Subcutaneous adipose tissue (tissue), 4 donors: ENCODE results near the gene STK39. TPM values are rescaled to one million over a fixed set of nuclear protein-coding genes. Genes with fewer than 3 reads are reported as not detected.

ENCODE experiments used
- total RNA-seq, 4 donors: library from RNA; depleted of rRNA; stranded (reverse); fragments of >200 nt; gene quantifications; one replicate each; pipeline ENCODE4 v1.1.0, GENCODE V29; 2016
- TF ChIP-seq, protein P1 (sequence below): fragments of 450-650 bp; IDR thresholded peaks from one replicate; pipeline ENCODE4 v1.5.1; 2016; ENCODE audit warnings: low read depth, mild to moderate bottlenecking, control low read depth, antibody characterized with exemption, moderate library complexity

STK39 gene
- total RNA-seq, 4 donors from 2014 or later: 40.1 to 68.6 (median 56.5) TPM

- TF ChIP-seq, protein P1, sequence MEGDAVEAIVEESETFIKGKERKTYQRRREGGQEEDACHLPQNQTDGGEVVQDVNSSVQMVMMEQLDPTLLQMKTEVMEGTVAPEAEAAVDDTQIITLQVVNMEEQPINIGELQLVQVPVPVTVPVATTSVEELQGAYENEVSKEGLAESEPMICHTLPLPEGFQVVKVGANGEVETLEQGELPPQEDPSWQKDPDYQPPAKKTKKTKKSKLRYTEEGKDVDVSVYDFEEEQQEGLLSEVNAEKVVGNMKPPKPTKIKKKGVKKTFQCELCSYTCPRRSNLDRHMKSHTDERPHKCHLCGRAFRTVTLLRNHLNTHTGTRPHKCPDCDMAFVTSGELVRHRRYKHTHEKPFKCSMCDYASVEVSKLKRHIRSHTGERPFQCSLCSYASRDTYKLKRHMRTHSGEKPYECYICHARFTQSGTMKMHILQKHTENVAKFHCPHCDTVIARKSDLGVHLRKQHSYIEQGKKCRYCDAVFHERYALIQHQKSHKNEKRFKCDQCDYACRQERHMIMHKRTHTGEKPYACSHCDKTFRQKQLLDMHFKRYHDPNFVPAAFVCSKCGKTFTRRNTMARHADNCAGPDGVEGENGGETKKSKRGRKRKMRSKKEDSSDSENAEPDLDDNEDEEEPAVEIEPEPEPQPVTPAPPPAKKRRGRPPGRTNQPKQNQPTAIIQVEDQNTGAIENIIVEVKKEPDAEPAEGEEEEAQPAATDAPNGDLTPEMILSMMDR: no peak
Observed at GRCh38 chr2:168127371-168127770, 120.0 kb downstream of the STK39 start.

DNA sequence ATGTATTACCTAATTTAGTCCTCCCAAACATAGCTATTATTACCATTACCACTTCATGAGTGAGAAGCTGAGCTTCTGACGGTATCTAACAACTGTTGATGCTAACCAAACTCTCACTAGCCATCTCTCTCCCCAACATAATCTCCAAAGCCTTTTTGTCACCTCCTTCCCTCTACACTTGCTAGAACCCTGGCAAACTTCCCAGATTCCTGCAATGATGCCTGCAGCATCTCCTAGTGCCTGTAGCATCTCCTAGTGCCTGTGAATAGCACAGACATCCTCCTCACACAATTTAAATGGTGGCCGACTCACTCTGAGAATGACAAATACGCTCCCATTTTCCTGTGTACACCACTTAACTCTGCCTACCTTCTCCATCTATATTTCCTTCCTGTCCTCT is 126.7 kb downstream of the STK39 start:
- TF ChIP-seq, protein P1: no peak

GRCh38 chr2:168120310-168120709 is 127.1 kb downstream of the STK39 start:
- TF ChIP-seq, protein P1: no peak

DNA sequence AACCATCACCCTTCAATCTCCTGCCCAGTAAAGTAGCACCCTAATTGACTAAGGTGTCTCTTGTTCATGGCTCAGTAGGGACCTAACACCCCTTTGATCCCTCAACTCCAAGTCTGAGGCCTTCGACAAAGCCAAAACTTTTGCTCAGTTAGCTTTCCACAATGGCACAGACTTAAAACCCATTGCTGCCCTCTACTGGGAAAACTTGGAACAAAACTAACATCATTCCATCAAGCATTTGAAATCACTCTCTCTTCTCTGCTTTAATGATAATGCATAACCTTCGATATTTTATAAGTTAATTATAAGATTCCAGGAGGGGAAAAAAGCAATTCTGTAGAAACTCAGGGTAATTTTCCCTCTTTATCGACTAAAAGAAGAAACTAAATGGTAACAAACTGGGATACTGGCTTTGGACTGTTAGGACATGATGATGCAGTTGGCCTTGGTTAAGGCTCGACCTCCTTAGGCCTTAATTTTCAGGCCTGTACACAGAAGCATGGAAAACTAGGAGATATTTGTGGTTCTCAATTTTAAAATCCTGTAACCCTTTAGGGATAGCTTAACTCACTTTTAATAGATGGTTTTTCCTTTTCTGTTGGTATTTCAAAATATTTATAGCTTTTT is 127.8 kb downstream of the STK39 start:
- TF ChIP-seq, protein P1: no peak

- TF ChIP-seq, protein P1: no peak
Observed at GRCh38 chr2:168118733-168119514, 128.5 kb downstream of the STK39 start.

GRCh38 chr2:168116448-168116847 is 130.9 kb downstream of the STK39 start:
- TF ChIP-seq, protein P1: no peak

DNA sequence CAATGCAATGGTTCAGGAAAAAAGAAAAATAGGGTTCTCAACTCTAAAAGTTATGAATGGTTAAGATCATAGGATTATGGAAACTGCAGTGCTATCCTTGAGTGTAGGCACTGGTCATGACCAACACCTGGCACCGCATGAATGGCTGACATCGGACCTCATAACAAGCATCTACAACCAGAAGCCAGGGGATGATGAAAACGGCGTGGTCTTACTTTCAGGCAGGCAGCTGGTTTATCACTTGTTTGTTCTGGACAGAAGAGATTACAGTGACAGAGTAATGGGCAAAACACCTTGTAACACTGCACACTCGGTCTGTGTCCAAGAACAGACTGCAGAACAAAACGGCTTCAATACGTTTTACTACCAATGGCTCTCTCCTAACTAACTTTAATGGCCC is 132.8 kb downstream of the STK39 start:
- TF ChIP-seq, protein P1: no peak
